Activated T-cell treated with anti-CD3 and anti-CD28 coated beads, Interleukin-2, amount 50 U/mL, for 4 hours (primary cell): ENCODE measurements around the gene ADCY1. TPM values are rescaled to one million over a fixed set of nuclear protein-coding genes. Genes with fewer than 3 reads are reported as not detected.

ENCODE experiments used
- ATAC-seq, 2 donors: fragments of 200-7000 bp; cut with Tn5 transposase; one replicate each; pipeline ENCODE4 v1.10.0; 2021
- DNase-seq: peaks from one replicate; pipeline ENCODE4 v3.0.0-alpha.2; 2020
- H3K27me3 Mint-ChIP-seq: one replicate; pipeline ENCODE4 v1.8.0; 2021; ENCODE audit warnings: low read depth, mixed read lengths
- H3K36me3 Mint-ChIP-seq: one replicate; pipeline ENCODE4 v1.8.0; 2022; ENCODE audit warnings: mixed read lengths; ENCODE audit not compliant: insufficient read depth
- H3K4me1 Mint-ChIP-seq: one replicate; pipeline ENCODE4 v1.8.0; 2021; ENCODE audit warnings: low read depth, mixed read lengths
- H3K4me3 Mint-ChIP-seq: one replicate; pipeline ENCODE4 v1.8.0; 2021; ENCODE audit warnings: mild to moderate bottlenecking, moderate library complexity, mixed read lengths
- H3K9me3 Mint-ChIP-seq: one replicate; pipeline ENCODE4 v1.8.0; 2021; ENCODE audit warnings: mixed read lengths
- total RNA-seq, 3 donors: library from RNA; stranded (reverse); gene quantifications; one replicate each; pipeline ENCODE4 v1.2.1, GENCODE V29; 2021

ADCY1 gene
- total RNA-seq, 3 donors from 2014 or later: 0.05 to 0.26 (median 0.20) TPM

DNA sequence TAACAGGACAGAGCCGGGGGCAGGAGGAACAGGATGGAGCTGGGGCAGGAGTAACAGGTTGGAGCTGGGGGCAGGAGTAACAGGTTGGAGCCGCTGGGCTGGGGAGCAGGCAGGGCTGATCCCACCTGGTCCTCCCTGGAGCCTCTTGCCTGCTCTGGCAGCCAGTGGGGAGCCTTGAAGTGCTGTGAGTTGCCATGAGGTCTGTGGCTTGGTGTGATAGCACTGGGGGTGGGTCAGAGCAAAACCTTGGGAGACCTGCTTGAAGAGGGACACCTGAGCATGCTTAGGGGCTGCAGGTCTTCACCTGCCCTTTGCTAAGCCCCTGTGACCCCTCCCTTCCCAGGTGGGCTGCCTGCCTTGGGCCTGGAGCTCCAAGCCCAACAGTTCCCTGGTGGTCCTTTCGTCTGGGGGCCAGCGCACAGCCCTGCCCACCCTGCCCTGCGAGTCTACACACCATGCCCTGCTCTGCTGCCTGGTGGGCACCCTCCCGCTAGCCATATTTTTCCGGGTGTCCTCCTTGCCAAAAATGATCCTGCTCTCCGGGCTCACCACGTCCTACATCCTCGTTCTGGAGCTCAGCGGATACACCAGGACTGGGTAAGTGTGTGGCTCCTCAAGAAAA lies 111.6 kb downstream of the ADCY1 start:
- Mint-ChIP-seq H3K4me1 (no peaks in the 10 kb centered on the region), H3K4me3 (no peak overlapping the region), H3K36me3 (no peaks in the 10 kb centered on the region), H3K27me3 (peaks cover 8% of the 10 kb centered on the region), H3K9me3 (no peaks in the 10 kb centered on the region)
- ATAC-seq (no peak), DNase-seq (no peak)

DNA sequence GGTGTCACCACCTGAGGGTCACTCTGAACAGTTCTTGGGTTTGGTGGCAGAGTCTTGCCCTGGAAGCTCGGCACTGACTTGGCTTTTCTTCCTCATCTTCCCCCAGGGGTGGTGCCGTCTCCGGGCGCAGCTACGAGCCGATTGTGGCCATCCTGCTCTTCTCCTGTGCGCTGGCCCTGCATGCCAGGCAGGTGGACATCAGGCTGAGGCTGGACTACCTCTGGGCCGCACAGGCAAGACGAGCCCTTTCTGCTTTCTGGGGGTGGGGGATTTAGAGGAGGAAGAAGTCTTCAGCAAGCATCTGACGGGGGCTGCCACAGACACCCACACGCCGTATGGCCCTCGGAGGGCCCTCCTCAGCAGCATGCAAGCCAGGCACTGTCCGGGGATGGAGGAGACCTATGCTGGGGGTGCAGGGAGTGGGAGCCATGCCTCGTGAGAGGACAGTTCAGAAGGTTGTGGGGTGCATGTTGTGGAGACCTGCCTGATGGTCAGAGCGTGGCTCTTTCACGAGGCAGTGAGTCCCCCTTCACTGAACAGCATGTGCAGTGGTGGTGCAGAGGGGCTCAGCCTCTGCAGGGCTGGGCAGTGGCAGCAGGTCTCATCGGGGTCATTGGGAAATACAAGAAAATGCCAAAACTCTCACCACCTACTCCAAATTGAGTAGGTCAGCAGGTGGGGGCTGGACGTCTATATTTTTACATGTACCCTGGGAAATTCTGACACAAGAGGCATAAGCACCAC lies 112.4 kb downstream of the ADCY1 start:
- Mint-ChIP-seq H3K4me3 (no peak overlapping the region), H3K4me1 (no peaks in the 10 kb centered on the region), H3K36me3 (no peaks in the 10 kb centered on the region), H3K9me3 (no peaks in the 10 kb centered on the region), H3K27me3 (peaks cover 5% of the 10 kb centered on the region)
- ATAC-seq: no peak
- no peak for DNase-seq

DNA sequence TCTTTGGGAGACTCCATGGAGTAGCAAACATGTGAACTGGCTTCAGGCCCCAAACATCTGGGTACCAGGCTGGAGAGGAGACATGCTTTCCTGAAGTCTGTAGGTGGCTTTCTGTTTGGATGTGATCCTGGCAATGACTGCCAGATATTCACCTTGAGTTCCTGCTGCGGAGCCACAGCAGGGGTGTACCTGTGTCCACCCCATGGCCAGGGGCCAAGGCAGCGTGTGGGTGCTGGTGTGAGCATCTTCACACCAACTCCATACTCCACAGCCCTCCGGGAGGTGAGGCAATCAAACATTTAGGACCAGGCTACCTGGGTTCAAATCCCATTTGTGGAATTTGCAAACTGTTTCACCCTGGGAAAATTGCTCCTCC lies 113.0 kb downstream of the ADCY1 start:
- no peak overlapping the region for H3K4me3 Mint-ChIP-seq
- peaks cover 5% of the 10 kb centered on the region for H3K27me3 Mint-ChIP-seq
- ATAC-seq (no peak), DNase-seq (no peak)
- H3K9me3 Mint-ChIP-seq: no peaks in the 10 kb centered on the region
- no peaks in the 10 kb centered on the region for H3K36me3 Mint-ChIP-seq
- no peaks in the 10 kb centered on the region for H3K4me1 Mint-ChIP-seq

DNA sequence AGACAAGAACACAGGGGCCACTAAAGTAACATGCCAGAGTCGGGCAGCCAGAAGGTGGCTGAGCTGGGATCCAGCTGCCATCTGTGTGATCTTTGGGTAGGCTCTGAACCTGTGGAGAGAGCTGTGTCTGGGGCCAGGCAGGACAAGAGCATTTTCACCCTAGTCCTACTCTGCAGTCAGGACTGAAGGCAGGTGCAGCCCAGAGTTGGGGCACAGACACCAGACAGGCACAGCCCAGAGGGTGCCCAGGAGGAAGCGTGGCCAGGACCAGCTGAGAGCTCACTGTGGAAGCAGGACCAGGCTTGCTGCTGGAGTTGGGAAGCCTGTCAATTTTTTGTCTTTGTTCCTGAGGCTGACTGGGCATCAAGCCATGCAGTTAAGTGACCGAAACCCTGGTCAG lies 113.6 kb downstream of the ADCY1 start:
- ATAC-seq (no peak), DNase-seq (no peak)
- Mint-ChIP-seq H3K36me3 (no peaks in the 10 kb centered on the region), H3K4me3 (no peak overlapping the region), H3K4me1 (no peaks in the 10 kb centered on the region), H3K9me3 (no peaks in the 10 kb centered on the region), H3K27me3 (peaks cover 5% of the 10 kb centered on the region)

GRCh38 chr7:45688382-45688781 lies 114.2 kb downstream of the ADCY1 start:
- H3K9me3 Mint-ChIP-seq: no peaks in the 10 kb centered on the region
- H3K36me3 Mint-ChIP-seq: no peaks in the 10 kb centered on the region
- H3K27me3 Mint-ChIP-seq: peaks cover 5% of the 10 kb centered on the region
- no peak for ATAC-seq
- no peak overlapping the region for H3K4me3 Mint-ChIP-seq
- DNase-seq: no peak
- H3K4me1 Mint-ChIP-seq: no peaks in the 10 kb centered on the region

GRCh38 chr7:45689011-45689796 lies 115.0 kb downstream of the ADCY1 start:
- ATAC-seq (no peak), DNase-seq (no peak)
- Mint-ChIP-seq H3K4me3 (no peak overlapping the region), H3K36me3 (no peaks in the 10 kb centered on the region), H3K4me1 (no peaks in the 10 kb centered on the region), H3K27me3 (peaks cover 5% of the 10 kb centered on the region), H3K9me3 (no peaks in the 10 kb centered on the region)

GRCh38 chr7:45689797-45690761 lies 115.9 kb downstream of the ADCY1 start:
- Mint-ChIP-seq H3K27me3 (peaks cover 5% of the 10 kb centered on the region), H3K4me1 (no peaks in the 10 kb centered on the region), H3K9me3 (no peaks in the 10 kb centered on the region), H3K36me3 (no peaks in the 10 kb centered on the region), H3K4me3 (no peak overlapping the region)
- DNase-seq (no peak), ATAC-seq (no peak)

- no peaks in the 10 kb centered on the region for H3K9me3 Mint-ChIP-seq
- peaks cover 5% of the 10 kb centered on the region for H3K27me3 Mint-ChIP-seq
- no peaks in the 10 kb centered on the region for H3K36me3 Mint-ChIP-seq
- H3K4me1 Mint-ChIP-seq: no peaks in the 10 kb centered on the region
- no peak overlapping the region for H3K4me3 Mint-ChIP-seq
- DNase-seq: no peak
- no peak for ATAC-seq
Observed at GRCh38 chr7:45690762-45691150, 116.6 kb downstream of the ADCY1 start.

DNA sequence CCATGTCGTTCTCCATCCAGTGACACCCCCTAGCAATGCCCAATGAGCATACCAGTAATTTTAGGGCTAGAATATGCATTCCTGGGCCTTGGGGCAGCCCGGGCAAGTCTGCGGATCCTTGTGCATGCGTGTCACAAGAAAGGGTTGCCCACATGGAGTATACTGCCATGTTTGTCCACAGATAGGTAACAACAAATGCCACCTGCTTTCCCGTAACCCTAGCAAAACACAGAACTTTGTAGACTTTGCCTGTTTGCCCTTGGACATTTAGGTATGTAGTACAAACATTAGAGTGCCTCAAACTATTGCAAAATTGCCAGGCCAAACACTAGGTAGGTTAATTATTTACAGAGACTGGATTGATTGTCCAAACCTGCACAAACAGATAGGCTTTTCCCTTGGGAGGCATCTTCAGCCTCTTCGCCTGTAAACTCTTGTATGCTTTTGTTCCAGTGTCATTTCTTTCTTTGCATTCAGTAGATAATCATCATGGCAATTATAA lies 117.0 kb downstream of the ADCY1 start:
- H3K9me3 Mint-ChIP-seq: no peaks in the 10 kb centered on the region
- peaks cover 5% of the 10 kb centered on the region for H3K27me3 Mint-ChIP-seq
- ATAC-seq (no peak), DNase-seq (no peak)
- no peaks in the 10 kb centered on the region for H3K4me1 Mint-ChIP-seq
- no peak overlapping the region for H3K4me3 Mint-ChIP-seq
- H3K36me3 Mint-ChIP-seq: no peaks in the 10 kb centered on the region

DNA sequence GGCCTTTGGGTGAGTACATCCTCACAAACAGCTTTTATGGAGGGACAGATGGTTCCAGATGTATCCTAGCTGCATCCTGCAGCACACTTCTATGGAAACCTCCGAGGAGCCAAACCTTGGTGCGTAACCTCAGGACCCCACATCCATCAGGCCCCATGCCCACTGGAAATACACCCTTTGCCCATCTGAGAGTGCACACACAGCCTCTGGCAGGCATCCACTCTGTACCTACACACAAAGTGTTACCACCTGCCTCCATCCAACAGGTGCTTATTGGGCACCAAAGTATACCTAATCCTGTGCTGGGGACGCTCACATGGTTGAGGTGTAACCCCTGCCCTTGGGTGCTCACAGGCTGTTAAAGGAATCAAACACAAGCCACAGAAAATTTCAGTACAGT lies 117.9 kb downstream of the ADCY1 start:
- DNase-seq: no peak
- peaks cover 5% of the 10 kb centered on the region for H3K27me3 Mint-ChIP-seq

DNA sequence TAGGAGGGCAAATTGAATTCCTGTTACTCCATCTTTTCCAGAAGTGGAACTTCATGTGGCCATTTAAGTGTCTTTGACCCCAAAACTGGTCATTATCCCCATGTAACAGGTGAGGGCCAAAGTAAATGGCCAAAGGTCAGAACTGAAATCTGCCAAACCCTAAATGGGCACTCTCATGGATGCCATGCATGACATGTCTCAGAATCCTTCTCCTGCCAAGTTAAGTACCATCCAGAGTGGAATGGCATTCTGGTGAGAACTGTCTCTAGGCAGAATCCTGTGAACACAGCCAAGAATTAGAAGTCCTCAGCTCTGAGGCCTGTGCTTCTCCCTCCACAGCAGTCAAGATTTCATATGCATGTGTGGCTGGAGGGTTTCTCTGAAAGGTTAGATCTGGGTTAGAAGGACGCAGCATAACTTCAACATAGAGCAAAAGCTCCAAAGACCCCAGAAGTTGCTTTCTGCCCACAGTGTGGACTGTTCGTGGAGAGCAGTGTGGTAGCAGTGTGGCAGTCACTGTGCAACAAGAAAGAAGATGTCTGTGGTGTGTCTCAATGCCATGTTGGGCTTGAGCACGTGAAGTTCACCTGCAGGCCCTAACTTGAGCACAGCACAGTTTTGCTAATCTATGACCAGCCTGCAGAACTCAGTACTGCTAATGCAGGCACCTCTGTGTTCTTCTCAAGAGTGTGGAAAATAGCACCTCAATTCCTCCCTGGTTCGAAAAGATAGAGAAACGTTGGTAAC lies 121.3 kb downstream of the ADCY1 start:
- Mint-ChIP-seq H3K9me3 (no peaks in the 10 kb centered on the region), H3K4me3 (no peak overlapping the region), H3K27me3 (no peaks in the 10 kb centered on the region), H3K36me3 (no peaks in the 10 kb centered on the region), H3K4me1 (no peaks in the 10 kb centered on the region)
- ATAC-seq (no peak), DNase-seq (no peak)

More for the DNA sequence above, 117.9 kb downstream of the ADCY1 start:
- Mint-ChIP-seq H3K4me1 (no peaks in the 10 kb centered on the region), H3K36me3 (no peaks in the 10 kb centered on the region), H3K9me3 (no peaks in the 10 kb centered on the region), H3K4me3 (no peak overlapping the region)
- no peak for ATAC-seq

DNA sequence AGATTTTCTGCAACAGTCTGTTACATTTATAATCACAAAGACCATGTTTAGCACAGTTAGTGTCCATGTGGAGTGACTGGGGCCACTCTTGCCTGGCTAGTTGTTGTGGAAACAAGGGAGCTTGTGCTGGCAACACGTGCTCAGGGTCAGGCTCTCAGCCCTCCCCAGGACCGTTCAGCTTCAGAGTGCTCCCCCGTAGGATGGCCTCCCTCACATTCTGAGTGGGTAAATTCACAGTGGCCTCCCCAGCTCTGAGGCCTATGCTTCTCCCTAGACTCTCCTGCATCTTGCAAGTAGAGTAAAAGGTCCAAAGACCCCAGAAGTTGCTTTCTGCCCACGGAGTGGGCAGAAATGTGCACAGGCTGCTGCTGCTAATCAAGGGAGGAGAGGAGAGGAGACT lies 122.3 kb downstream of the ADCY1 start:
- Mint-ChIP-seq H3K4me1 (no peaks in the 10 kb centered on the region), H3K27me3 (peaks cover 4% of the 10 kb centered on the region), H3K4me3 (no peak overlapping the region), H3K36me3 (no peaks in the 10 kb centered on the region), H3K9me3 (no peaks in the 10 kb centered on the region)
- DNase-seq: no peak
- no peak for ATAC-seq

GRCh38 chr7:45697576-45698136 lies 123.5 kb downstream of the ADCY1 start:
- no peak overlapping the region for H3K4me3 Mint-ChIP-seq
- H3K36me3 Mint-ChIP-seq: no peaks in the 10 kb centered on the region
- DNase-seq: no peak
- H3K9me3 Mint-ChIP-seq: no peaks in the 10 kb centered on the region
- ATAC-seq: no peak
- peaks cover 4% of the 10 kb centered on the region for H3K27me3 Mint-ChIP-seq
- no peaks in the 10 kb centered on the region for H3K4me1 Mint-ChIP-seq
